Heart right ventricle (tissue), 16 donors: Measurements from ENCODE around the gene ARAP1. TPM values are rescaled to one million over a fixed set of nuclear protein-coding genes. Genes with fewer than 3 reads are reported as not detected.

Source experiments
- ATAC-seq, 8 donors: fragments of 200-7000 bp; cut with Tn5 transposase; one replicate each; pipeline ENCODE4 v1.9.1; 2020; ENCODE audit warnings: mild to moderate bottlenecking in 8 of 8, moderate library complexity in 8 of 8, moderate number of reproducible peaks in 1 of 8
- DNase-seq, 2 donors: peaks; one replicate each; pipeline ENCODE4 v3.0.0-alpha.2; 2020
- H3K27ac ChIP-seq, 10 donors: fragments of 200-600 bp; sonication (generic) in 2 of 10; one replicate each; pipeline versions ENCODE4 v1.5.0 to v1.8.0; 2020 to 2022; ENCODE audit warnings: mild to moderate bottlenecking in 3 of 10
- H3K27me3 ChIP-seq, 7 donors: fragments of 200-600 bp; one replicate each; pipeline ENCODE4 v1.8.0; 2021 to 2022; ENCODE audit warnings: mild to moderate bottlenecking in 2 of 7
- H3K36me3 ChIP-seq, 9 donors: fragments of 200-600 bp; sonication (generic) in 1 of 9; one replicate each; pipeline versions ENCODE4 v1.5.0 to v1.8.0; 2020 to 2022; ENCODE audit warnings: mild to moderate bottlenecking in 2 of 9
- H3K4me1 ChIP-seq, 9 donors: fragments of 200-600 bp; sonication (generic) in 1 of 9; one replicate each; pipeline versions ENCODE4 v1.5.0 to v1.8.0; 2020 to 2022; ENCODE audit warnings: mild to moderate bottlenecking in 4 of 9
- H3K4me3 ChIP-seq, 10 donors: fragments of 200-600 bp; sonication (generic) in 2 of 10; one replicate each; pipeline versions ENCODE4 v1.5.0 to v1.8.0; 2020 to 2022; ENCODE audit warnings: mild to moderate bottlenecking in 7 of 10, moderate library complexity in 2 of 10
- H3K9me3 ChIP-seq, 11 donors: fragments of 200-600 bp in 10 of 11; sonication (generic) in 2 of 11; one replicate each; pipeline versions ENCODE4 v1.5.0 to v1.8.0; 2013 to 2022; ENCODE audit warnings: mild to moderate bottlenecking in 2 of 11, control low read depth in 1 of 11, moderate library complexity in 1 of 11
- WGBS, 2 donors: extraction: QIAGEN DNeasy Blood & Tissue Kit; methylation state at CpG; one replicate each; pipeline ENCODE4 v1.1.7; 2013; ENCODE audit warnings: inconsistent platforms in 1 of 2; 5-methylcytosine and 5-hydroxymethylcytosine counted together
- intact Hi-C, 10 donors: fragments of 100-400 bp; cut with DNase I; formaldehyde crosslinking; loops; one replicate each; pipeline versions ENCODE4 v1.11.1 to v1.14.2; 2022
- microRNA-seq, 2 donors: library from miRNA; unstranded; fragments of <30 nt; microRNA quantifications; one replicate each; pipeline ENCODE4 v1.2.0, GENCODE V29; 2021
- polyA plus RNA-seq, 2 donors: library from polyadenylated mRNA; stranded (reverse); fragments of 200-250 nt; gene quantifications; one replicate each; pipeline ENCODE4 v1.2.3, GENCODE V29; 2013
- total RNA-seq, 10 donors: library from RNA; stranded (reverse); fragmentation: NEBNext Ultra II Directional in 3 of 10; extraction: Animal tissue kit (Norgen Biotek cat#: 25700) in 3 of 10; gene quantifications; one replicate each; pipeline versions ENCODE4 v1.2.1 to v1.2.4, GENCODE V29; 2021 to 2023
- TF ChIP-seq, protein P1 (sequence below), 9 donors: fragments of 200-600 bp; sonication (generic) in 2 of 9; IDR thresholded peaks; one replicate each; pipeline versions ENCODE4 v1.5.0 to v1.8.0; 2021 to 2022; ENCODE audit warnings: antibody characterized with exemption in 9 of 9, mild to moderate bottlenecking in 5 of 9, moderate library complexity in 1 of 9
- donor health status: Arrhythmogenic right ventricular cardiomyopathy.
- donor health status: ischemic (EF 13 %, LVEDD 7.1; RV severe dilation, severe dysfunction).
- donor health status: healthy with polysubstance abuse.
- donor health status: DM: no; HTN: yes; CAD: no.
- donor health status: DM: no; HTN: no; CAD: no.
- donor health status: ischemic (EF 25% LVEDD 6.9; RV normal size, moderate dysfunction).
- donor health status: ischemic (EF 25% LVEDD 5.7; RV mildly dilated, moderate dysfunction).
- donor health status: healthy.
- donor health status: DM: yes; HTN: yes; CAD: no.
- donor health status: Ischemic cardiomyopathy.
- donor health status: ischemic (EF 35%, LVEDD 5.7; RV mildly dilated, moderate dysfunction).
- donor health status: nonischemic (EF 11% LVEDD 7.7; RV severe dilation, severe dysfunction).
- donor health status: DM: yes; HTN: yes; CAD: no.
- donor health status: PGD.
- donor health status: ischemic (EF 29% LVEDD 5.4; RV normal size, mild dysfunction).
- donor health status: nonischemic (EF 23%, LVEDD 6.1; RV moderate dilation, normal function).

The ARAP1 gene
- total and polyA plus RNA-seq, 12 donors: 30.4 to 68.3 (median 40.8) TPM

DNA sequence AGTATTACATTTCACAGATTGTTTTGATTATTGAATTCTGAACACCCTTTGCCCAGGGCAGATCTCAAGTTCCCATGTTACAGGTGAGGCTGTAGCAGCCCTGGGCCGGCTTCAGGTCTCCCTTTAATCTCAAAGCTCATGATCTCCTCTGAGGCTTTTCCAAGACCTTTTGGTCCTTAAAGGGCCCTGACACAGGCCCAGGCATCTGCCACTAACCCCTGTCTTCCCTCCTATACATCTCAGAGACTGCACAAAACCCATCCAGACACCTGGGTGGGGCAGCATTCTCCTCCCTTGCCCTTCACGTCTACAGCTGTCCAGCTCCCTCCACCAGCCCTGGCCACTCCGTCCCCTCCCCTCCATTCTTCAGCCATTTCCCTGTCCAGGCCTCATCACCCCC lies 115.8 kb downstream of the ARAP1 start:
- H3K27ac ChIP-seq: peak overlapping the region in 8 of 10 donors; percentile 61 to 90 (median 82)
- no peak for ATAC-seq
- no peak for DNase-seq
- no peaks in the 10 kb centered on the region for H3K36me3 ChIP-seq
- TF ChIP-seq, protein P1, sequence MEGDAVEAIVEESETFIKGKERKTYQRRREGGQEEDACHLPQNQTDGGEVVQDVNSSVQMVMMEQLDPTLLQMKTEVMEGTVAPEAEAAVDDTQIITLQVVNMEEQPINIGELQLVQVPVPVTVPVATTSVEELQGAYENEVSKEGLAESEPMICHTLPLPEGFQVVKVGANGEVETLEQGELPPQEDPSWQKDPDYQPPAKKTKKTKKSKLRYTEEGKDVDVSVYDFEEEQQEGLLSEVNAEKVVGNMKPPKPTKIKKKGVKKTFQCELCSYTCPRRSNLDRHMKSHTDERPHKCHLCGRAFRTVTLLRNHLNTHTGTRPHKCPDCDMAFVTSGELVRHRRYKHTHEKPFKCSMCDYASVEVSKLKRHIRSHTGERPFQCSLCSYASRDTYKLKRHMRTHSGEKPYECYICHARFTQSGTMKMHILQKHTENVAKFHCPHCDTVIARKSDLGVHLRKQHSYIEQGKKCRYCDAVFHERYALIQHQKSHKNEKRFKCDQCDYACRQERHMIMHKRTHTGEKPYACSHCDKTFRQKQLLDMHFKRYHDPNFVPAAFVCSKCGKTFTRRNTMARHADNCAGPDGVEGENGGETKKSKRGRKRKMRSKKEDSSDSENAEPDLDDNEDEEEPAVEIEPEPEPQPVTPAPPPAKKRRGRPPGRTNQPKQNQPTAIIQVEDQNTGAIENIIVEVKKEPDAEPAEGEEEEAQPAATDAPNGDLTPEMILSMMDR (IDR thresholded peaks at IDR 0.05): no peak
- H3K9me3 ChIP-seq: no peaks in the 10 kb centered on the region
- WGBS, 2 donors: 65 to 70% methylated on average over 3 of the region's 3 CpGs
- H3K4me3 ChIP-seq: no peak overlapping the region
- H3K27me3 ChIP-seq: peaks cover 0 to 35% (median 0%) of the 10 kb centered on the region in 7 donors
- intact Hi-C loops: no loop called here
- peaks cover 21 to 95% (median 69%) of the 10 kb centered on the region in 9 donors for H3K4me1 ChIP-seq

DNA sequence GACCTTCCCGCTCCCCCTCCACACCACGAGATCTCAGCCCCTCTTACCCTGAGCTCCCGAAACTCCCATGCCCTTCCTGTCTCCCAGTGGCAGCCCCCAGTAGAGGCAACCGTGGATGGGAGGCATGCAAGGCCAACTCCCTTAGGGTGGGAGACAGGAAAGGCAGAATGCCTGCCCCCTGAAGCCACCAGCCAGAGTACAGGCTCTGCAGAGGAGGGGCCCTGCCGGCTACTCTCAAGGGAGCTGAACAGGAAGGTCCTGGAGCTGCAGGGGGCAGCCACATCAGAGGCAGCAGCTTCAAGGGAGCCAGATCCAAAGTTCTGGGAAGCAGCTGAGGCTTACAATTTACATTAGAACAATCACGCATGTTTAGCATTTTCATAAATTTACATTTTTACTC lies 116.3 kb downstream of the ARAP1 start:
- Histone ChIP-seq H3K4me3 (peak overlapping the region in 1 of 10 donors; percentile 13), H3K36me3 (no peaks in the 10 kb centered on the region), H3K27ac (peak overlapping the region in 8 of 10 donors; percentile 61 to 90 (median 82)), H3K27me3 (peaks cover 0 to 31% (median 0%) of the 10 kb centered on the region in 7 donors), H3K4me1 (peaks cover 25 to 97% (median 73%) of the 10 kb centered on the region in 9 donors), H3K9me3 (no peaks in the 10 kb centered on the region)
- 55 to 59% methylated on average over 6 of the region's 6 CpGs for WGBS, 2 donors
- TF ChIP-seq, protein P1 (IDR thresholded peaks at IDR 0.05): no peak
- intact Hi-C loops: no loop called here
- DNase-seq (no peak), ATAC-seq (peak in 1 of 8 donors; percentile 15)

DNA sequence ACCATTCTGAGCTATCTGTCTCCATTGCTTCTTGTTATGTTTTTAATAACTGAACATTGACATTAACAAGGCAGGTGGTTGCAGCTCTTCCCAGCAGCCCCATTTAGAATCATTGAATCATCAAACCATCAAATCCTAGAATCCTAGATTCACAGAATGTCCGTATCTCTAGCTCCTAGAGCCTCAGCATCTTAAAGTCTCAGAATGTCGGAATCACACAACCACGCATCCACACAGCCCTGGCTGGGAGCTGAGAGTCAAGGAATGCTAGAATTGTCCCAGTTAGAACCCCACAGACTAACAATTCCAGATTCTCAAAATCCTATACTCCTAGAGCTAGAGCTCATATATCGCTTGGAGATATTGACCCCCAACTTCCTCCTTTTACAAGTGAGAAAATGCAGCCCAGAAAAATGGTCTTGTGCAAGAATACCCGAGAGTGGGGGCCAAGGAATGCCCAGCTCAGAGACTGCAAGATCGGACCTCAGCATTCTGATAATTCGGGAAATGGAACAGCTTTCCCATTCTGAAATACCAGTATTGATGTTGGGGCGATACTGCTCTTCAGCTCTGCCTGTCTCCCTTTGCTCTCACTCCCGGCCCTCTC lies 116.8 kb downstream of the ARAP1 start:
- Histone ChIP-seq H3K4me1 (peaks cover 25 to 97% (median 77%) of the 10 kb centered on the region in 9 donors), H3K27me3 (peaks cover 0 to 26% (median 0%) of the 10 kb centered on the region in 7 donors), H3K9me3 (no peaks in the 10 kb centered on the region), H3K4me3 (peak overlapping the region in 1 of 10 donors; percentile 13), H3K36me3 (no peaks in the 10 kb centered on the region), H3K27ac (peak overlapping the region in 8 of 10 donors; percentile 61 to 90 (median 82))
- DNase-seq: no peak
- intact Hi-C loops: no loop called here
- 75 to 77% methylated on average over 9 of the region's 9 CpGs for WGBS, 2 donors
- no peak for ATAC-seq
- TF ChIP-seq, protein P1 (IDR thresholded peaks at IDR 0.05): no peak

Small RNAs within 50 kb of the gene (microRNA-seq; reads per million reads assigned to microRNA genes)
- 0 reads per million in 2 donors for gene MIR4692

Other genes starting within 250 kb of the ARAP1 start
- gene PDE2A, start 78.0 kb downstream of the ARAP1 start, total RNA-seq: 10 to 100 TPM; 10.4 to 44.4 (median 30.2) TPM
- 10 to 100 TPM; 28.4 to 47.6 TPM for gene PDE2A, start 78.0 kb downstream of the ARAP1 start, polyA plus RNA-seq
- gene STARD10, start 41.6 kb upstream of the ARAP1 start, total RNA-seq: 10 to 100 TPM; 36.1 to 97.9 (median 51.3) TPM
- gene STARD10, start 41.6 kb upstream of the ARAP1 start, polyA plus RNA-seq: 100 to 1,000 TPM in 1 of 2 donors, 10 to 100 TPM in 1; 40.8 to 291 TPM
- gene ATG16L2, start 62.0 kb upstream of the ARAP1 start, total RNA-seq: 10 to 100 TPM in 7 of 10 donors, 1 to 10 TPM in 3; 8.0 to 23.9 (median 12.3) TPM
- gene ATG16L2, start 62.0 kb upstream of the ARAP1 start, polyA plus RNA-seq: 10 to 100 TPM; 10.3 to 66.9 TPM